CD4-positive, alpha-beta T cell treated with Interferon alpha-2 for 1 hour (primary cell): ENCODE measurements around the gene ITPRID1.

Experiments used
- DNase-seq, 2 donors: peaks; one replicate each; pipeline ENCODE4 v3.0.0-alpha.2; 2020 to 2022

ITPRID1 gene

GRCh38 chr7:31646942-31647341, 133.1 kb downstream of the ITPRID1 start:
- no peak for DNase-seq

- peak in 1 of 2 donors; percentile 14 for DNase-seq
Measured at GRCh38 chr7:31647511-31647910, 133.6 kb downstream of the ITPRID1 start.

GRCh38 chr7:31648288-31648687, 134.4 kb downstream of the ITPRID1 start:
- DNase-seq, result no peak

GRCh38 chr7:31648880-31649279, 135.0 kb downstream of the ITPRID1 start:
- no peak for DNase-seq

GRCh38 chr7:31651234-31652062, 137.6 kb downstream of the ITPRID1 start:
- DNase-seq, result no peak

GRCh38 chr7:31652063-31652326, 138.1 kb downstream of the ITPRID1 start:
- no peak for DNase-seq

- DNase-seq, result no peak
Measured at GRCh38 chr7:31663072-31663471, 149.2 kb downstream of the ITPRID1 start.

GRCh38 chr7:31664890-31665289, 151.0 kb downstream of the ITPRID1 start:
- no peak for DNase-seq

GRCh38 chr7:31665546-31665945, 151.7 kb downstream of the ITPRID1 start:
- no peak for DNase-seq

- DNase-seq, result no peak
Measured at GRCh38 chr7:31669461-31669860, 155.6 kb downstream of the ITPRID1 start.

- no peak for DNase-seq
Measured at GRCh38 chr7:31679574-31680305, 165.8 kb downstream of the ITPRID1 start.

GRCh38 chr7:31683445-31684225, 169.7 kb downstream of the ITPRID1 start:
- DNase-seq, result no peak

GRCh38 chr7:31687024-31687748, 173.3 kb downstream of the ITPRID1 start, which contains the start of gene PPP1R17:
Gene PPP1R17, plus strand, starts transcription at chr7:31687215. Its CDS starts 5,227 bp downstream, at chr7:31692442.
- DNase-seq, result no peak

GRCh38 chr7:31688372-31688771, 174.5 kb downstream of the ITPRID1 start:
- peak; percentile 1 to 12 for DNase-seq

GRCh38 chr7:31688996-31689395, 175.1 kb downstream of the ITPRID1 start:
- DNase-seq, result no peak

- no peak for DNase-seq
Measured at GRCh38 chr7:31690935-31691334, 177.0 kb downstream of the ITPRID1 start.

GRCh38 chr7:31692451-31692850, 178.6 kb downstream of the ITPRID1 start:
- DNase-seq, result no peak

GRCh38 chr7:31692871-31693270, 179.0 kb downstream of the ITPRID1 start:
- DNase-seq, result no peak

GRCh38 chr7:31695859-31696614, 182.1 kb downstream of the ITPRID1 start:
- DNase-seq, result no peak

- DNase-seq, result peak in 1 of 2 donors; percentile 14
Measured at GRCh38 chr7:31699050-31699449, 185.2 kb downstream of the ITPRID1 start.

GRCh38 chr7:31702354-31702753, 188.5 kb downstream of the ITPRID1 start:
- no peak for DNase-seq

- no peak for DNase-seq
Measured at GRCh38 chr7:31705377-31705776, 191.5 kb downstream of the ITPRID1 start.
